Natural killer cell (primary cell): ENCODE measurements around the gene PHPT1. TPM values are rescaled to one million over a fixed set of nuclear protein-coding genes. Genes with fewer than 3 reads are reported as not detected.

Experiments used
- ATAC-seq, 3 donors: fragments of 150-1000 bp in 2 of 3; fragments of 200-7000 bp in 1 of 3; cut with Tn5 transposase; 1 replicate in 1 of 3; 2 replicates in 2 of 3; pipeline ENCODE4 v1.10.0; 2021; ENCODE audit warnings: mild to moderate bottlenecking in 2 of 3, moderate library complexity in 2 of 3
- DNase-seq, 2 donors: peaks; one replicate each; pipeline versions ENCODE4 v3.0.0 to v3.0.0-alpha.2; 2013 to 2021; ENCODE audit warnings: mixed read lengths in 1 of 2
- H3K27ac ChIP-seq: one replicate; pipeline ENCODE4 v1.5.1; 2013; ENCODE audit warnings: mild to moderate bottlenecking, low read length
- H3K27me3 ChIP-seq: one replicate; pipeline ENCODE4 v1.6.1; 2013; ENCODE audit warnings: low read length; ENCODE audit not compliant: control insufficient read depth, insufficient read depth
- H3K36me3 ChIP-seq: one replicate; pipeline ENCODE4 v1.6.1; 2013; ENCODE audit warnings: low read length; ENCODE audit not compliant: control insufficient read depth, insufficient read depth
- H3K4me1 ChIP-seq: one replicate; pipeline ENCODE4 v1.6.1; 2013; ENCODE audit warnings: low read length; ENCODE audit not compliant: control insufficient read depth, insufficient read depth
- H3K4me3 ChIP-seq: one replicate; pipeline ENCODE4 v1.5.1; 2013; ENCODE audit warnings: low read length
- H3K9me3 ChIP-seq: one replicate; pipeline ENCODE4 v1.6.1; 2013; ENCODE audit warnings: low read length; ENCODE audit not compliant: control insufficient read depth, insufficient read depth
- H3K27ac Mint-ChIP-seq, 2 donors: one replicate each; pipeline ENCODE4 v1.8.0; 2022; ENCODE audit warnings: mild to moderate bottlenecking in 2 of 2, mixed read lengths in 2 of 2, moderate library complexity in 1 of 2
- H3K27me3 Mint-ChIP-seq, 2 donors: one replicate each; pipeline ENCODE4 v1.8.0; 2022; ENCODE audit warnings: low read depth in 2 of 2, mixed read lengths in 2 of 2
- H3K36me3 Mint-ChIP-seq: one replicate; pipeline ENCODE4 v1.8.0; 2022; ENCODE audit warnings: mixed read lengths
- H3K4me1 Mint-ChIP-seq, 2 donors: one replicate each; pipeline ENCODE4 v1.8.0; 2022; ENCODE audit warnings: mixed read lengths in 2 of 2
- H3K4me3 Mint-ChIP-seq: one replicate; pipeline ENCODE4 v1.8.0; 2022; ENCODE audit warnings: mild to moderate bottlenecking, moderate library complexity, mixed read lengths
- H3K9me3 Mint-ChIP-seq, 2 donors: one replicate each; pipeline ENCODE4 v1.8.0; 2022; ENCODE audit warnings: mixed read lengths in 2 of 2
- CTCF ChIP-seq: fragments of 200-600 bp; IDR thresholded peaks from one replicate; pipeline ENCODE4 v1.8.0; 2022; ENCODE audit warnings: antibody characterized with exemption
- WGBS: methylation state at CpG from one replicate; pipeline ENCODE4 v1.1.7; 2013; ENCODE audit warnings: missing lambda C conversion rate; ENCODE audit not compliant: insufficient coverage; 5-methylcytosine and 5-hydroxymethylcytosine counted together
- intact Hi-C: fragments of 100-400 bp; cut with micrococcal nuclease; formaldehyde crosslinking; loops from one replicate; pipeline ENCODE4 v1.14.2; 2022
- total RNA-seq, 4 donors: library from RNA; stranded (reverse); fragments of 120-200 nt in 1 of 4; gene quantifications; one replicate each; pipeline versions ENCODE4 v1.2.3 to v1.2.4, GENCODE V29; 2013 to 2022

The PHPT1 gene
- total RNA-seq, 3 donors from 2014 or later (not counting 1 experiment from before 2014, with no cell fraction given): 63.5 to 69.8 (median 67.7) TPM

- H3K27ac ChIP-seq: no peak within 1 kb of the TSS
- H3K27me3 ChIP-seq: no peaks in the 10 kb centered on the region
- 92% methylated on average over 23 of the region's 23 CpGs for WGBS
- H3K4me1 ChIP-seq: peaks cover 34% of the 10 kb centered on the region
- H3K4me1 Mint-ChIP-seq: peaks cover 8 to 21% of the 10 kb centered on the region in 2 donors
- TF ChIP-seq CTCF: no peak
- no peaks in the 10 kb centered on the region for H3K9me3 ChIP-seq
- peaks cover 3% of the 10 kb centered on the region for H3K36me3 ChIP-seq
- ATAC-seq (no peak), DNase-seq (no peak)
- H3K9me3 Mint-ChIP-seq: no peaks in the 10 kb centered on the region
- H3K4me3 ChIP-seq: no peak within 1 kb of the TSS
- no peaks in the 10 kb centered on the region for H3K27me3 Mint-ChIP-seq
- peak within 1 kb of the TSS; percentile 55 for H3K4me3 Mint-ChIP-seq
- intact Hi-C loops: no loop called here
- peak within 1 kb of the TSS in 1 of 2 donors; percentile 88 for H3K27ac Mint-ChIP-seq
- H3K36me3 Mint-ChIP-seq: no peaks in the 10 kb centered on the region
These were observed 2.9 kb downstream of the PHPT1 start, which contains the start of gene MAMDC4 for GRCh38 chr9:136851941-136852663. Gene MAMDC4, plus strand, starts transcription at chr9:136852346. Its CDS starts 71 bp downstream, at chr9:136852417.

GRCh38 chr9:136852664-136853595, 3.7 kb downstream of the PHPT1 start:
- Histone ChIP-seq H3K27ac (no peak overlapping the region), H3K4me1 (peaks cover 26% of the 10 kb centered on the region), H3K36me3 (peaks cover 3% of the 10 kb centered on the region), H3K27me3 (no peaks in the 10 kb centered on the region), H3K9me3 (no peaks in the 10 kb centered on the region), H3K4me3 (no peak overlapping the region)
- Mint-ChIP-seq H3K9me3 (no peaks in the 10 kb centered on the region), H3K4me1 (peaks cover 3 to 13% of the 10 kb centered on the region in 2 donors), H3K4me3 (no peak overlapping the region), H3K36me3 (no peaks in the 10 kb centered on the region), H3K27me3 (no peaks in the 10 kb centered on the region), H3K27ac (no peak overlapping the region)
- no peak for ATAC-seq
- WGBS: 89% methylated on average over 29 of the region's 29 CpGs
- no peak for TF ChIP-seq CTCF
- DNase-seq: no peak
- intact Hi-C loops: no loop called here

- Mint-ChIP-seq H3K36me3 (no peaks in the 10 kb centered on the region), H3K4me1 (peaks cover 0 to 7% of the 10 kb centered on the region in 2 donors), H3K9me3 (no peaks in the 10 kb centered on the region), H3K27ac (no peak overlapping the region), H3K4me3 (no peak overlapping the region), H3K27me3 (no peaks in the 10 kb centered on the region)
- peaks cover 3% of the 10 kb centered on the region for H3K36me3 ChIP-seq
- no peak overlapping the region for H3K27ac ChIP-seq
- ATAC-seq: no peak
- H3K27me3 ChIP-seq: no peaks in the 10 kb centered on the region
- no peak for TF ChIP-seq CTCF
- 81% methylated on average over 18 of the region's 18 CpGs for WGBS
- no peak for DNase-seq
- intact Hi-C loops: no loop called here
- no peaks in the 10 kb centered on the region for H3K9me3 ChIP-seq
- peaks cover 19% of the 10 kb centered on the region for H3K4me1 ChIP-seq
- no peak overlapping the region for H3K4me3 ChIP-seq
These were observed 4.4 kb downstream of the PHPT1 start for GRCh38 chr9:136853596-136854112.
